ENCODE data around the gene KSR1.
"Not testable (repeated sequence)": the region's sequence is repeated elsewhere in the genome, so short reads cannot be mapped to it uniquely, and the experiment has no call there.

KSR1 gene

GRCh38 chr17:27455914-27456680, at the start of gene KSR1:
Gene KSR1 (plus strand): TSS chr17:27456448. CDS start chr17:27456644, 196 bp downstream.
- peak; percentile 72 for DNase-seq

GRCh38 chr17:27407916-27408864, 48.1 kb upstream of the KSR1 start:
- no peak for DNase-seq

GRCh38 chr17:27408891-27409290, 47.4 kb upstream of the KSR1 start:
- DNase-seq: no peak

- not testable (repeated sequence) for DNase-seq
Measured at GRCh38 chr17:27412158-27412557, 44.1 kb upstream of the KSR1 start.

- DNase-seq: no peak
Measured at GRCh38 chr17:27413315-27413714, 42.9 kb upstream of the KSR1 start.

GRCh38 chr17:27413792-27414191, 42.5 kb upstream of the KSR1 start:
- DNase-seq: no peak

GRCh38 chr17:27414271-27414670, 42.0 kb upstream of the KSR1 start:
- DNase-seq: no peak

GRCh38 chr17:27414694-27415093, 41.6 kb upstream of the KSR1 start:
- no peak for DNase-seq

GRCh38 chr17:27415120-27415795, 41.0 kb upstream of the KSR1 start:
- no peak for DNase-seq

- DNase-seq: no peak
Measured at GRCh38 chr17:27417596-27418365, 38.5 kb upstream of the KSR1 start.

- no peak for DNase-seq
Measured at GRCh38 chr17:27418366-27418615, 38.0 kb upstream of the KSR1 start.

GRCh38 chr17:27419156-27419555, 37.1 kb upstream of the KSR1 start:
- DNase-seq: no peak

- DNase-seq: no peak
Measured at GRCh38 chr17:27420211-27420950, 35.9 kb upstream of the KSR1 start.

GRCh38 chr17:27421111-27421510, 35.1 kb upstream of the KSR1 start:
- no peak for DNase-seq

- DNase-seq: not testable (repeated sequence)
Measured at GRCh38 chr17:27421626-27422025, 34.6 kb upstream of the KSR1 start.

GRCh38 chr17:27422601-27423000, 33.6 kb upstream of the KSR1 start:
- no peak for DNase-seq

- DNase-seq: no peak
Measured at GRCh38 chr17:27423651-27424050, 32.6 kb upstream of the KSR1 start.

GRCh38 chr17:27424516-27424915, 31.7 kb upstream of the KSR1 start:
- no peak for DNase-seq

GRCh38 chr17:27424941-27425340, 31.3 kb upstream of the KSR1 start:
- no peak for DNase-seq

- not testable (repeated sequence) for DNase-seq
Measured at GRCh38 chr17:27425571-27425970, 30.7 kb upstream of the KSR1 start.

- no peak for DNase-seq
Measured at GRCh38 chr17:27425991-27426390, 30.3 kb upstream of the KSR1 start.

- DNase-seq: not testable (repeated sequence)
Measured at GRCh38 chr17:27426471-27426870, 29.8 kb upstream of the KSR1 start.
